ENCODE data around the gene PODN. TPM values are rescaled to one million over a fixed set of nuclear protein-coding genes. Genes with fewer than 3 reads are reported as not detected.

Gene PODN
- total and polyA plus RNA-seq, 2 of the 4 experiments (the other 2 are of a cell fraction) = 0.54 to 6.2 TPM

- dilution Hi-C loops (cut with HindIII; ENCODE audit: low sequenced_read_pairs, unreplicated experiment) (no loop called here), intact Hi-C loops (cut with micrococcal nuclease) (no loop called here), in situ Hi-C loops (cut with MboI; ENCODE audit: low sequenced_read_pairs) (loop anchor here (5.0 kb wide), 1 partner anchor 51 kb away; no protein-coding TSS in a partner anchor)
- H3K27ac ChIP-seq (ENCODE audit: insufficient read depth, low read length) = no peak overlapping the region
- no TSS peak for BruUV-seq (replicated peaks)
- H3K36me3 ChIP-seq (ENCODE audit: control insufficient read depth, insufficient read depth, low read length) = peaks cover 15% of the 10 kb centered on the region; the same call in 1 of the 2 replicates
- H3K4me1 ChIP-seq (ENCODE audit: control insufficient read depth, insufficient read depth, low read length) = peaks cover 4% of the 10 kb centered on the region; the same call in 1 of the 2 replicates
- H3K4me3 ChIP-seq (ENCODE audit: insufficient read depth, low read depth, low read length) = no peak overlapping the region
- H2AK9ac ChIP-seq (replicated peaks; ENCODE audit: low read depth, low read length, poor library complexity) = no peak overlapping the region
- 83% methylated on average over 5 of the region's 17 CpGs; no CpG with 5 or more reads in 1 of the 2 experiments for WGBS, 2 experiments (ENCODE audit: extremely low coverage in 2 of 2, insufficient read length in 1 of 2)
- H3K14ac ChIP-seq (replicated peaks; ENCODE audit: low read depth, low read length) = no peak overlapping the region
- no peak overlapping the region for H3K4me2 ChIP-seq (ENCODE audit: low read depth, low read length)
- no peak overlapping the region for H4K5ac ChIP-seq (ENCODE audit: low read depth, low read length)
- ChIA-PET CTCF (no interaction called here), POLR2A (ENCODE audit: unreplicated experiment) (no interaction called here)
- H3K9ac ChIP-seq (ENCODE audit: low read depth, low read length) = no peak overlapping the region
- no peaks in the 10 kb centered on the region for H4K20me1 ChIP-seq (ENCODE audit: insufficient read depth, low read length)
- H3K27me3 ChIP-seq (ENCODE audit: control insufficient read depth, insufficient read depth, low read length) = no peaks in the 10 kb centered on the region
- H2BK5ac ChIP-seq (ENCODE audit: low read depth, low read length, poor library complexity, severe bottlenecking) = no peak overlapping the region
- no peak overlapping the region for H2BK120ac ChIP-seq (ENCODE audit: low read depth, low read length)
- H3K18ac ChIP-seq (ENCODE audit: low read depth, low read length) = no peak overlapping the region
- H2BK15ac ChIP-seq (ENCODE audit: low read depth, low read length) = no peak overlapping the region
- no peak for DNase-seq
- H2BK20ac ChIP-seq (ENCODE audit: low read depth, low read length) = no peak overlapping the region
- H3K4ac ChIP-seq (ENCODE audit: low read depth, low read length) = no peak overlapping the region
- H3K9me3 ChIP-seq (ENCODE audit: control insufficient read depth, insufficient read depth, low read length) = no peaks in the 10 kb centered on the region
- no peak overlapping the region for H4K91ac ChIP-seq (ENCODE audit: insufficient read depth, low read depth, low read length)
- TF ChIP-seq, protein P1, sequence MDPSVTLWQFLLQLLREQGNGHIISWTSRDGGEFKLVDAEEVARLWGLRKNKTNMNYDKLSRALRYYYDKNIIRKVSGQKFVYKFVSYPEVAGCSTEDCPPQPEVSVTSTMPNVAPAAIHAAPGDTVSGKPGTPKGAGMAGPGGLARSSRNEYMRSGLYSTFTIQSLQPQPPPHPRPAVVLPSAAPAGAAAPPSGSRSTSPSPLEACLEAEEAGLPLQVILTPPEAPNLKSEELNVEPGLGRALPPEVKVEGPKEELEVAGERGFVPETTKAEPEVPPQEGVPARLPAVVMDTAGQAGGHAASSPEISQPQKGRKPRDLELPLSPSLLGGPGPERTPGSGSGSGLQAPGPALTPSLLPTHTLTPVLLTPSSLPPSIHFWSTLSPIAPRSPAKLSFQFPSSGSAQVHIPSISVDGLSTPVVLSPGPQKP (IDR thresholded peaks at IDR 0.05; ENCODE audit: borderline replicate concordance, low read depth, low read length) = no peak
- TF ChIP-seq RCOR1 (IDR thresholded peaks at IDR 0.05; ENCODE audit: insufficient replicate concordance, low read length) (no peak), RAD21 (IDR thresholded peaks at IDR 0.05; ENCODE audit: low read length) (no peak), POLR2A (IDR thresholded peaks at IDR 0.05; ENCODE audit: low read depth, low read length) (no peak), CHD1 (IDR thresholded peaks at IDR 0.05; ENCODE audit: low read depth, low read length) (no peak), RFX5 (IDR thresholded peaks at IDR 0.05; ENCODE audit: low read depth, low read length) (no peak), SMC3 (IDR thresholded peaks at IDR 0.05; ENCODE audit: low read depth, low read length) (no peak), NFE2L2 (IDR thresholded peaks at IDR 0.05; ENCODE audit: low read depth, low read length) (no peak), MAZ (IDR thresholded peaks at IDR 0.05; ENCODE audit: borderline replicate concordance, low read depth, low read length) (no peak), MAFK (IDR thresholded peaks at IDR 0.05; ENCODE audit: low read depth, low read length) (no peak), BHLHE40 (IDR thresholded peaks at IDR 0.05; ENCODE audit: low read depth, low read length) (no peak), FOS (IDR thresholded peaks at IDR 0.05; ENCODE audit: low read depth, low read length) (no peak), CEBPB (IDR thresholded peaks at IDR 0.05; ENCODE audit: low read depth, low read length) (no peak), MXI1 (IDR thresholded peaks at IDR 0.05; ENCODE audit: borderline replicate concordance, low read depth, low read length) (no peak)
- TF ChIP-seq, protein P2, sequence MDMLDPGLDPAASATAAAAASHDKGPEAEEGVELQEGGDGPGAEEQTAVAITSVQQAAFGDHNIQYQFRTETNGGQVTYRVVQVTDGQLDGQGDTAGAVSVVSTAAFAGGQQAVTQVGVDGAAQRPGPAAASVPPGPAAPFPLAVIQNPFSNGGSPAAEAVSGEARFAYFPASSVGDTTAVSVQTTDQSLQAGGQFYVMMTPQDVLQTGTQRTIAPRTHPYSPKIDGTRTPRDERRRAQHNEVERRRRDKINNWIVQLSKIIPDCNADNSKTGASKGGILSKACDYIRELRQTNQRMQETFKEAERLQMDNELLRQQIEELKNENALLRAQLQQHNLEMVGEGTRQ (IDR thresholded peaks at IDR 0.05; ENCODE audit: low read depth, low read length) = no peak
- TF ChIP-seq, protein P3, sequence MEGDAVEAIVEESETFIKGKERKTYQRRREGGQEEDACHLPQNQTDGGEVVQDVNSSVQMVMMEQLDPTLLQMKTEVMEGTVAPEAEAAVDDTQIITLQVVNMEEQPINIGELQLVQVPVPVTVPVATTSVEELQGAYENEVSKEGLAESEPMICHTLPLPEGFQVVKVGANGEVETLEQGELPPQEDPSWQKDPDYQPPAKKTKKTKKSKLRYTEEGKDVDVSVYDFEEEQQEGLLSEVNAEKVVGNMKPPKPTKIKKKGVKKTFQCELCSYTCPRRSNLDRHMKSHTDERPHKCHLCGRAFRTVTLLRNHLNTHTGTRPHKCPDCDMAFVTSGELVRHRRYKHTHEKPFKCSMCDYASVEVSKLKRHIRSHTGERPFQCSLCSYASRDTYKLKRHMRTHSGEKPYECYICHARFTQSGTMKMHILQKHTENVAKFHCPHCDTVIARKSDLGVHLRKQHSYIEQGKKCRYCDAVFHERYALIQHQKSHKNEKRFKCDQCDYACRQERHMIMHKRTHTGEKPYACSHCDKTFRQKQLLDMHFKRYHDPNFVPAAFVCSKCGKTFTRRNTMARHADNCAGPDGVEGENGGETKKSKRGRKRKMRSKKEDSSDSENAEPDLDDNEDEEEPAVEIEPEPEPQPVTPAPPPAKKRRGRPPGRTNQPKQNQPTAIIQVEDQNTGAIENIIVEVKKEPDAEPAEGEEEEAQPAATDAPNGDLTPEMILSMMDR (conservative IDR thresholded peaks at IDR 0.05; ENCODE audit: low read depth, low read length) = no peak
- no peak for ATAC-seq (ENCODE audit: low read depth)
- no peak overlapping the region for H3K23ac ChIP-seq (ENCODE audit: low read depth, low read length)
- H4K8ac ChIP-seq (ENCODE audit: low read depth in 2 of 2, low read length in 2 of 2) = no peak overlapping the region
- no peak overlapping the region for H2AFZ ChIP-seq (replicated peaks; ENCODE audit: low read length, poor library complexity)
- no peaks in the 10 kb centered on the region for H3K79me1 ChIP-seq (ENCODE audit: low read depth in 1 of 2, low read length in 2 of 2)
- no peak overlapping the region for H3K56ac ChIP-seq (ENCODE audit: extremely low read depth, insufficient read depth, low read length)
- H2AK5ac ChIP-seq (ENCODE audit: low read depth, low read length) = no peak overlapping the region
- H3K9me1 ChIP-seq (ENCODE audit: insufficient read depth, low read length) = peaks cover 4% of the 10 kb centered on the region; the same call in 1 of the 2 replicates
Observed at GRCh38 chr1:53071167-53071865, 9.3 kb downstream of the PODN start.
